ENCODE measurements around the gene APP.
"Not testable (repeated sequence)": the region's sequence is repeated elsewhere in the genome, so short reads cannot be mapped to it uniquely, and the experiment has no call there.

APP gene

DNA sequence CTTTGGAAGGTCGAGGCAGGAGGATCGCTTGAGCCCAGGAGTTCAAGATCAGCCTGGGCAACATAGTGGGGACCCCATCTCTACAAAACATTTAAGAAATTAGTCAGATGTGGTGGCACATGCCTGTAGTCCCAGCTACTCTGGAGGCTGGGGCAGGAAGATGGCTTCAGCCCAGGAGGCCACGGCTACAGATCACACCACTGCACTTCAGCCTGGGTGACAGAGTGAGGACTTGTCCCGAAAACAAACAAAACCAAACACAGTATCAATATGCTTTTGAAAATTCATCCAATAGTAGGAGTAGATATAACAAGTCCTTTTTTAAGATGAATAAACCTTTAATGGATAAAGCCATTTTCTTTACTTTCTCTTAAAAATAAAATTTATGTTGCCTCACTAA, 8.5 kb downstream of the APP start:
- DNase-seq, result no peak

DNA sequence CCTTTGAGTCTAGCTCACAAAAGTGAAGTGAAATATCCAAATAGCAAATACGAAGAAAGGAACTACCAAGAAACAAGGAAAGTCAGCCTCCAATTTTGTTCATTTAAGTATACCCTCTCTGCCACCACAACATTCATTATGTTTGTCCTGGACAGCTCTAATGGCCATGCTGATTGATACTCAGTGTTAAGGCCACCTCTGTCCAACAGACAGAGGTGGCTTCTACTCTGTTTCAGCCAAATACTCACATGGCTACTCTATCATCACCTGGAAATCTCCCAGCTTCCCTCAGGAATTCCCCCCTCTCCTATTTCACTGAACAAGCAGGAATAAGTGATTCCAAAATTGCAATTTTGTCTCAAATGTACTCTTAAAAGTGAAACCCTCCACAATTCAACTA, 10.7 kb downstream of the APP start:
- no peak for DNase-seq

DNA sequence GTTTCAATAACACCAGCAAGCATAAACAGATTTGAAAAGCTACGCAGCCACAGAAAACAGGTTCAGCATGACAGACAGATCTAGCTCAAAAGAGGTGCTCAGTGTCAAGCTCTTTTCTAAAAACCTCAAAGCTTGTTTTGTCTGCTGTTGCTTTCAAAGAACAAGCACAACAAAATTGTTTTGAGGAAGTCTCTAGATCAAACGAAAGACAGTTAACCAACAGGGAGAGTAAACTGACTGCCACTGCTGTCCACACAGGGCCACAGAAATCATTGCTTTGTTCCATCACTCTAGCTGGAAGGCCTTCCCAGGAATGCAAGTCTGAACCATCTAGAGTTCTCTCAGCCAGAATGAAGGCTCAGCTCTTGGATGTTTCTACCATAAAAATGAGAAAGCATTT, 12.8 kb downstream of the APP start:
- no peak for DNase-seq

DNA sequence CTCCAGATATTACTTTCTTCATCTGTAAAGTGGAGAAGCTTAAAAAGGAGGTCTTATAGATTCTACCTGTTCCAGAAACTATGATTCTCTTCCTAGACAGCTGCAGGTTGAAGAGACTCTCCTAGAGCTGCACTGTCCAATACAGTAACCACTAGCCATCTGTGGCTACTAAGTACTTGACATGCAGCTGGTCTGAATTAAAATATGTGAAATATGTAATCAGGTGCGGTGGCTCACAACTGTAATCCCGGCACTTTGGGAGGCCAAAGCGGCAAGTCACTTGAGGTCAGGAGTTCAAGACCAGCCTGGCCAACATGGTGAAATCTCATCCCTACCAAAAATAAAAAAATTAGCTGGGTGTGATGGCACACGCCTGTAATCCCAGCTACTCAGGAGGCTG, 15.8 kb downstream of the APP start:
- DNase-seq, result no peak

DNA sequence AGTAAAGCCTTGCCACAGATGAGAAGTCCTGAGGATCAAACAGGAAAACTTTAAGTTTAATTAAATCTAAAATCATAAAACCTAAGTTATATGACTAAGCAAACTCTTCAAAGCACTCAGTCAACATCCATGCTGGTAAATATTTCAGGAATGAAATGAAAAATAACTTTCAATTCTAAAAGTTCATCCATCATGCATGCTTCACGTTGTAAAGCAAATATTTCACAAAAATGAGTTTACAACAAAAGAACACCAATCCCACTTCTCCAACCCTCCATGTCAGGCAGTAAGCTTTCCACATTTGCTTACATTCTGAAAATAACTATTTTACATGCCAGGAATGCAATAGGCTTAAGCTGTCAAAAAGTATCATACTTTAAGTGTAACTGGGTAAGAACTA, 16.8 kb downstream of the APP start:
- no peak for DNase-seq

DNA sequence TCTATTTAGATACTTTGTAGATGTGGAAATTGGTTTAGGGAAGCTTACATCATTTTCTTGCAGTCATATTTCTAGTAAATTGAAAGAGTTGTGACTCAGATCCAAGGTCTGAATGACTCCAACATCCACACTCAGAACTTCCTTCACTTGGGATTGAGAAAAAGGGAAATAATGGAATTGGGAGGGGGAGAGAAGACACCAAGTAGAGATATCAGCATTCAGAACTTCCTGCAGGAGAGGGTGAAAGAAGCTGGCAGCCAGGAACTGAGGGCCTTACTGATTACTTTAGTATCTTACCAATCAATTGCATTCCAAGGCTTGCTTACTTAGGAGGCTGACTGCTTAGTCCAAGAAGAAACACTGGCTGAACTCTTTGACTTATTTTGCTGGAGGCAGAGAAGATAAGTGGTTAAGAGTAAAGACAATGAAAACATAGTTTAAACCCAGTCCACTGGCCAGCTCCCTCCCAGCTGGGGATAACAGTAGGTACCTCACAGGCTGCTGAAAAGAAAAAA, 21.7 kb downstream of the APP start:
- no peak for DNase-seq

DNA sequence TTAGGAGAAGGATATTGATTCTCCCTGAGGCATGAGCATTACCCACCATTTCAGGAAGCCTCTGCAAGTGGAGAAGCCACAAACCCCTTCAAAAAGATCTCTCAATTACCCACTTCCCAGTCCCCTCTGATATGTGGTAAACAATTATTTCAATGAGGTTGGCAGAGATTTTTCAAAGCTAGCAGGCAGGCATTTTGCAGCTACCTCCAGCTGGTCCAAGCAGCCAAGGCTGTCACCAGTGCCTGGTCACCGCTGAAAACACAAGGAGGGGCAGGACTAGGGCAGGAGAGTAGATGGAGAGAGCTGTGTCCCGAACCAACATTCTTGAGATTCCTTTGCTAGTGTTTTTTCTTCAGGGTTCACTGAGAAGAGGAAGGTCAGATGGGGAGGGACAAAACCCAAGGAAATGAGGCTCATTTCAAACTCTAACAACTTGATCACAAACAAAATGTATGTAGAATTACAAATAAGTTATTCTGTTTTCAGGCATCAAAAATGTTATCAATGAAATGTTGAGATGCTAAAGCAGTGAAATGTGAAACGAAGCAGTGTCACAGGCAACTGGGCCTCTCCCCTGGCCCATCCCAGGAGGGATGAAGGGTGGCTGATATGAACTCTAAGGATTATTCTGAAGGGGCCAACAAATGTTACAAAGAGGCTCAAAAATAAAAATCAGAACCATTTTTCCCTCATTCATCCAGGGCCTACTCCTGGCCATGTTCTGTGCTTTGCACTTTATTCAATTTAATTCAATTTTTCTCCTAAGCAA, 22.3 kb downstream of the APP start:
- no peak for DNase-seq

DNA sequence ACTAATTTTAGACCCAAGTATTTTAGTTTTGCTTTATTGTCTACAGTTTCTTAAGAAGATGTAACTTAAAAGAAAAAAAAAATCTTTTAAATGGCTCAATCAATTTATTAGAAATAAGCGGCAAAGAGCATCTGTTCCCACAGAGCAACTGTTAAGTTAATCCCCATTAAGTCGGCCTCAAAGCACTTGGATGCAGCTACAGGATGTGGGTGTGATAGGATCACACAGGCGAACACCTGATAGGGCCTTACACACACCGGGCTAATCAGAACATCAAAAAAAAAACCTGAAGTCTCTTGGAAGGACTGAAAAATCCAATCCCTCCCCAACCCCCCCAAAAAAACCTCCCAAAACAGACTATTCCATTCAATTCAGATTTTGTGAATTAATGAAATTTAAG, 23.0 kb downstream of the APP start:
- peak; percentile 93 for DNase-seq

DNA sequence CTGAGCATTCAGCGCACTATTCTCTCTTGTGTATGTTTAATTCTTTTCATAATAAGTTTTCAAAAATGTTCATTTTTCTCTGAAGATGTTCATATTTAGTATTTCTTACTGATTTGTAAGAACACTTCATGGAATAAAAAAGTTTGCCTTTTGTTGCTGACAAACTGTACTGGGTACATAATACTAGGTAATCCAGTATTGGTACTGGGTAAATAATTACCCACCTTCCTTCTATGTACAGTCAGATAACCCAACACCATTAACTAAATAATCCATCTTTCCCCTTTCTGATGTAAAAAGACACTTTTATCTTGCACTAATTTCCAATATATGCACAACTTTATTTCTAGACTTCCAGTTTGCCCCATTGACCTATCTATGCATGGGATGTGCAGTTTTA, 23.9 kb downstream of the APP start:
- DNase-seq, result no peak

DNA sequence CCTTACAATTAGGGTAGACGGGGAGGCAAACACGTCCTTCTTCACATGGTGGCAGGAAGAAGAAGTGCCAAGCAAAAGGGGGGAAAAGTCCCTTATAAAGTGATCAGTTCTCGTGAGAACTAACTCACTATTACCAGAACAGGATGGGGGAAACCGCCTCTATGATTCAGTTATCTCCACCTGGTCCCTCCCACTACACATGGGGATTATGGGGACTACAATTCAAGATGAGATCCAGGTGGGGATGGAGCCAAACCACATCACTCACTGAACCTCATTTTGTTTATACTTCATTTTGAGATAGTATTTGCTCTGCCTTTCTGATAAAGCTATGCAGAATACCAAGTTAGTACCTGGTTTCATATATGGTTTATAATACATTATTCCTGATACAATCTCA, 26.5 kb downstream of the APP start:
- no peak for DNase-seq

DNA sequence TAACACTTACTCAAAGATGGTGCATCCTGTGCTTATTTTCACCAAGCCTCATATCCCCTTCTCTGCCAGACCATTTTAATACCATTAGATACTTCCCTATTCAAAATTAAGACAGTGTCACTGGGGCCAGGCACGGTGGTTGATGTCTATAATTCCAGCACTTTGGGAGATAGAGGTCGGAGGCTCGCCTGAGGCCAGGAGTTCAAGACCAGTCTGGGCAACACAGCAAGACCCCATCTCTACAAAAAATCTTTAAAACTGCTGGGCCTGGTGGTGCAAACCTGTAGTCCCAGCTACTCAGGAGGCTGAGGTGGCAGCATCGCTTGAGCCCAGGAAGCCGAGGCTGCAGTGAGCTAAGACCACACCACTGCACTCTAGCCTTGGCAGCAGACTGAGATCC, 28.2 kb downstream of the APP start:
- DNase-seq, result no peak

DNA sequence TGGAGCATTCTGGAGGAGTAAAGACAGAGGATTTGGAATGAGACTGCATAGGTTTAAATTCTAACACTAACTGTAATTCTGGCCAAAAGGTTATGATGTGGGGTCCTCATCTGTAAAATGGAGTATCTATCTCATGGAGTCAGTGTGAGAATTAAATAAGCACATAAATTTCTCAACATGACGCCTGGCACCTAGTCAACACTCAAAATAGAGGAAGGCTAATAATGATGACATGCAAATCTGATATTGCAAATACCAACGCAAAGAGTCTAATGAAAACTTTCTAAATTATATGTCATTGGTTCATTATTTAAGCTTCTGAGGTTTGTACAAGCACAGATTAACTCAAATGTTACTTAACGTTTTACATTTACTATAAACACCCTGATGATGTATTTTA, 29.6 kb downstream of the APP start:
- no peak for DNase-seq

DNA sequence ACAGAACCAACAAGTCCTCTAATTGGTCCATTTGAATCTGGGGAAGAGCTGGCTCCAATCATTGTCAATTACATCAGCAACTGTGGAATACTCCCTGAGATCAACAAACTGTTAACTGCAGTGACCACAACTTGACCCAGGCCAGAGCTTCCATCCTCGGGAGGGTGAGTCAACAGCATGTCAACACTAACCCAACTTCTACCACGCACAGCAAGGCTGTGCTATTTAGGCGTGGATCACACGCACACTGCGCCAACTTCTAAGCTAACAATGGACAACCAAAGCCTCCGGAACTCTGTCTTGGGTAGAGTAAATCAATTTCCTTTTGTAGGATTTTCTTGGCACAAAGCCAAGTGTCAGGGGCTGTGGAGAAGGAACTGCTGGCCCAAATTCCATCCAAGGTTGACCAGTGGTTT, 30.4 kb downstream of the APP start:
- DNase-seq, result peak; percentile 44

DNA sequence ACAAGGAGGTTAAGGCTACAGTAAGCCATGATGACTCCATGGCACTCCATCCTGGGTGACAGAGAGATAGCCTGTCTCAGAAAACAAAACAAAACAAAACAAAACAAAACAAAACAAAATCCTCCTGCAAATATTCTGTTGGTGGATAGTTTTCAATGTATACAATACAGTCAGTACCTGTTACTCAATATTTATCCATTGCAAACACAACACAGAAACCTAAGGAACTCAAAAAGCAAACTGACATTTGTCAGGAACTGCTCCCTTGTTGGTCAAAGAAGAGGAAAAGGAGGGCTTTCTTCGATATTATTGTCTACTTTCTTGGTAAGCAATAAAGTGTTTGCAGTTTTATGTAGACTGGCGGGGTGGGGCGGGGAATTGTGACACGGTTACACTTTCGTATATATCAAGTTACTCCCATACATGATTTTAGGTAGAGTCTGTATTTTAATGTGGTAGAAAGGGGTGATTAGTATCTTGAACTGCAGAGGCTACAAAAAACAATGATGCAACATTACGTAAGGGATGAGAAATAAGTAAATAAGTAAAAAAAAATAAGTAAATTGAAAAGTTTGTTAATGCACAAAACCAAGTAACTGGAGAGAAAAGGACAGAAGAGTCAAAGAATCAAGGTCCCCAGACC, 31.8 kb downstream of the APP start:
- DNase-seq, result no peak

DNA sequence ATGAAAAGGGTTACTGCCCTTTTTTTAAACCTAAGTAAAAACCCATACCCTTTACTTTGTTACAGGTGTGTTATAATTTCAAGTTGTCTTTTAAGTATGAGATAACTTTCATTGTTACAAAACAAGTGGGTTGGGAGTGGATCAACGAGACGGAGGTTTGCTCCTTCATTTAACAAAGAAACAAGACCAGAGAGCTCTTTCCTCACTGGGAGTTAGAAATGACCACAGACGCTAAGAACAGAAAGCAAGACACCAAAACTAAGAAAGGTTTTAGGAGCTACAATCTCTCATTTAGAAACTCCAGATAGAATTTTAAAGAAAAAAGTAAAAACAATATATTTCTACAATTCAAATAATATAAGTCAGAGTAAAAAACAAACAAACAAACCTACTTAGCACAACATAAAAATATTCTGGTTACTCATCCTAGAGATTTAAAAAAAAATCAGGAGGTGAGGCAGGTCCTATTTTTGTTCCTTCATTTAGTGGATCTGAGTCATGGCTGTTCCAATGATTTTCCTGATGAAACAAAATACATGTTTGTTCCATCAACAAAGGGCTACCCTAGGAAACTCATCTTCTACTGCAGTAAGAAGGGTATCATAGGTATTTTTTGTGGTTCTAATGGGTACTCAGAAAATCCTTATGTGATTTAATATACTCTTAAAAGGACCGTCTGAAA, 33.0 kb downstream of the APP start:
- DNase-seq, result no peak

DNA sequence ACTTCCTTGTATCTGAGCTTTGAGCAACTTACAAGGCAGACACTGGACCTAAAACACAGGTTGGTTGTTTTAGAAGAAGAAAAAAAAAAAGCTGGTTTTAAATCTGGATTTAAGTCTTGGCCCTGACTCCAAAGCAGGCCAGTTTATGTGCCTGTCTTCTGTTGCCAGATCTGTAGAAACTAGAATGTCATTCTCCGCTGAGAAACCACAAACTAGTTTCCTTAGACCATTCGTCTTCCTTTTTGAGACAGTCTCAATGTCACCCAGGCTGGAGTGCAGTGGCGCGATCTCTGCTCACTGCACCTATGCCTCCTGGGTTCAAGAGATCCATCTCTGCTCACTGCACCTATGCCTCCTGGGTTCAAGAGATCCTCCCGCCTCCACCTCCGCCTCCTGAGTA, 33.9 kb downstream of the APP start:
- DNase-seq, result no peak

DNA sequence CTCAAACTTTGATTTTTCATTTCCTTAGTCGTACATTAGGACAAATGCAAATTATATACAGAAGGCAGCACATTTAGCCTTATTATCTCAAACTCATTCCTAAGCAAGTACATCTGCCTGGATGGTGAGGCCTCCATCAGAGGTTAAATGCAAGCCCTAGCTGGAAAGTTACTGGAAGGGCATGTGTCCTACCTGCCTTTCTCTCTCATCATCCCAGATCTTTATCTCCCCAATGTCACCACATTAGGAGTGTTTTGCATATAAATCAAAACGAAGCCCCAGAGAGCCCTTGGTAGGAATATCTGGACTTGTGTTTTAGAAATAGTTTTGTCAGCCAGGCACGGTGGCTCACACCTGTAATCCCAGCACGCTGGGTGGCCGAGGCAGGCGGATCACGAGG, 35.0 kb downstream of the APP start:
- DNase-seq, result peak; percentile 51

DNA sequence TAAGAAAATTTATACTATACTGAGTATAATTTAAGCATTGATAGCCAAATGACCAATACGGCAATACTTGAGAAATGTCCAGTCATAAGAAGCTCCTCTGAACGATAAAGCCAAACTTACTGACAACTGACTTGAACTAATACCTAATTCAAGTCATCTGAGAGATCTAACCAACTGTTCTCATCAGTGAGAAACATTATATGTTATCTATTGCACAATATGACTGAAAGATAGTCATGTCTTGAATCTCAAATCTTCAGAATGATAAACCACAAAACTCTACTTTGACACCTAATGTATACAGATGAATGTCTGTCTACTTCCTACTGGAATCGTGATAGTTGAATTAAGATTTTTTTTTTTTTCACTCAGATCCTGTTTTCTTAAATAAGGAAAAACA, 39.0 kb downstream of the APP start:
- DNase-seq, result no peak

DNA sequence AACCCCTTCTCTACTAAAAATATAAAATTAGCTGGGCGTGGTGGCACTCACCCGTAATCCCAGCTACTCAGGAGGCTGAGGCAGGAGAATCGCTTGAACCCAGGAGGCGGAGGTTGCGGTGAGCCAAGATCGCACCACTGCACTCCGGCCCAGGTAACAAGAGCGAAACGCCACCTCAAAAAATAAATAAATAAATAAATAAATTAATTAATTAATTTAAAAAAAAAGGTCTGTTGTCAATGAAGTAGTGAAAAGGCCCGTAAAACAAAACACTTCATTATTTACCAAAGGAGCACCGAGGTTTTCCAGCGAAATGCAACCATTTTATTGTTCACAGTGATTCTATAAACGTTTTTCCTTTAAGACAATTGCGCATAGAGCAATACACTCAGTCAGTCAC, 39.5 kb downstream of the APP start:
- DNase-seq, result not testable (repeated sequence)

DNA sequence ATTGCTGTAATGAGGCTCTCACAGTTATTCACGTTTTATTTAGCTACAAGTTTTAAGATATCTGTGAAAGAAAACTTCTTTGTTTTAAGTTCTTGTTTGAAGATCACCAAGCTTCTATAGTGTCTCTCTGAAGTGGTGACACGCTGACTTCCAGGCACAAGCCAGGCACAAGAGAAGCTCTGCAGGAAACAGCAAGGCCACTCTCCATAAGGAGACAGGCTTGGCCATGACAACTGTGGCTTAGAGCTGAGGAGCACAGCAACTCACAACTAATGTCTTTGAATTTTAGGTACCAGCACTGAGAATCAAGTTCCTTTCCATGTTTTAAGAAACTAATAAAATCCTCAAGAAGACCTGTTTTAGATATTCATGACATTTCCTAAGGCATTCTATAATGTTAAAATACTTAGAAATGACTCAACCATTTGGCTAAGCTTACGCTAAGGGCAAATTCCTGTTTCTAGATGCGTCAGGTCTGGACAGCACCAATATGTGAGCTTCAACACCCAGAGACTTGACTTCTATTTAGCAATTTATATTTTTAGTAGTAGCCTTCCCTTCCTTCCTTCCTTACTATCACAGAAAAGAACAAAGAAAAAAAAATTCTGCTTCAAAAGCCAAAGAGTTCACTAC, 40.2 kb downstream of the APP start:
- no peak for DNase-seq

DNA sequence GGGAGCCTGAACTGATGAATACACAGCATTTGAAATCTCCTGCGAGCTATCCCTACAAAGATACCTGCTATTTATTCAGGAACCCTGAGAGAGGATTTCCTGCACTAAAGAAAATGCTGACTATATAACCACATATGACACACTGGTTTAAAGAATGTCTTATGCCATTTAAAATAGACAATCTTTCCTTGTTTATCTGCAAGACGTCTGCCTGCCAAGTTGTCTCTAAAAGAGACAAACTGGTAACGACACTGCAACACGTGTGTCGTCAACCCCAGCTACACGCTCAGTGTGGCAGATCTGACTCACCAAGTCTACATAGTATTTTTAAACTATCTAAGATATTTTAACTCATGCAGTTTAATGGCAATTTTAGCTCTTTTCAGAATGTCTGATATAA, 42.7 kb downstream of the APP start:
- DNase-seq, result no peak

DNA sequence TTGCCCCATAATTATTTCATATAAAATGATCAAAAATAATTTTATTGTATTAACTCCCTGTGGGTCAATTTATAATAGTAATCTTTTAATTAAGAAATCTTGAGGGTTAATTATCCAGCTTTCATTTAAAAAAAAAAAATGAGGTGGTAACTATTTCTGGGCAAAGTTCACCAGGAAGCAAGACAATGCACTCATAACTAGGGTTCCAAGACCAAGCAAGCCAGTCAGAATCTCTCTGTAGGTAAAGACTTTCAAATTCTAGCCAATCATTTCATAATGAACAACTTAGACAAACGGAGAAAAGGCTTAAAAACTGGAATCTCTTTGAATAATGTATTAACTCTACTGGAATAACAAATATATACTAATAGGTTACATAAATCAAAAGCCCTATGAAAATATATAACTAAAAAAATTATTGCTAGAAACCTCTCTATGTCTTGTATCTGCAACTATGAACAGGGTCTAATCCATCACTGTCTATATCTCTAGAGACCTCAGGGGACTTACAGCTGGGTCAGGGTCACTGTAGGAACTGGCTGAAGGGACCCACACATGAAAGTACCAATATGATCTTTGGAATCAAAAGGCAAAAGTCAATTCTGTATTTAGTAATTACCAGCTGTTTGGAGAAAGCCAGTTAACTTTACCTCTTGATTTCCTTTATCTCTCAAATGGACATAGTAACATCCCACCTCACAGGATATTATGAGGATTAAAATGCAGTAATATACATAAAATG, 43.3 kb downstream of the APP start:
- no peak for DNase-seq

DNA sequence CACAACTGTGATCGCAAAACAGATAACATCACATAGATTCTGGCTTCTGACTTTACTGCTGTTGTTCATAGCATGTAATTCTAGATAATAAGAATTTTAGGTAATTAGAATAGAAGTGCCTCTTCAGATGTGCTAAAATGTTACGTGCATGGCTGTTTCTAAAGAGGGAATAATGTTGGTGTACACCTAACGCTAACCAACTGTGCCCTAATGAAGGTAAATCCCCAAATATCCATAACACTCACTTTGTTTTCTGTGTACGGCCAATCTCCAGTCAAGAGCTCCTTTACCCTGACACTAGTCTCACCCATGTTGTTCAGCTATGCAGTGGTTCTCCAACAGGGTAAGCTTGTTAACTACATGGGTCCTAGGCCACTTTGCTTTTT, 44.4 kb downstream of the APP start:
- no peak for DNase-seq

All from NCI-H82 (cell line).